Activated T-helper 17 cell treated with anti-CD3 and anti-CD28 coated beads, Interleukin-2, amount 50 U/mL, for 72 hours (primary cell): ENCODE data around the gene LRRC4C. TPM values are rescaled to one million over a fixed set of nuclear protein-coding genes. Genes with fewer than 3 reads are reported as not detected.

Experiments used
- ATAC-seq: fragments of 150-1000 bp; cut with Tn5 transposase; replicated peaks from 2 replicates; pipeline ENCODE4 v1.10.0; 2021; ENCODE audit warnings: mild to moderate bottlenecking, moderate library complexity
- H3K27ac Mint-ChIP-seq: one replicate; pipeline ENCODE4 v1.8.0; 2022; ENCODE audit warnings: mixed read lengths
- H3K27me3 Mint-ChIP-seq: one replicate; pipeline ENCODE4 v1.8.0; 2022; ENCODE audit warnings: mixed read lengths
- H3K36me3 Mint-ChIP-seq: one replicate; pipeline ENCODE4 v1.8.0; 2022; ENCODE audit warnings: low read depth, mild to moderate bottlenecking, mixed read lengths
- H3K4me1 Mint-ChIP-seq: one replicate; pipeline ENCODE4 v1.8.0; 2022; ENCODE audit warnings: mixed read lengths
- H3K4me3 Mint-ChIP-seq: one replicate; pipeline ENCODE4 v1.8.0; 2022; ENCODE audit warnings: mild to moderate bottlenecking, mixed read lengths
- H3K9me3 Mint-ChIP-seq: one replicate; pipeline ENCODE4 v1.8.0; 2022; ENCODE audit warnings: mixed read lengths
- total RNA-seq, 2 donors: library from RNA; stranded (reverse); gene quantifications; one replicate each; pipeline ENCODE4 v1.2.3, GENCODE V29; 2022

The LRRC4C gene
- total RNA-seq, 2 donors from 2014 or later: not detected

DNA sequence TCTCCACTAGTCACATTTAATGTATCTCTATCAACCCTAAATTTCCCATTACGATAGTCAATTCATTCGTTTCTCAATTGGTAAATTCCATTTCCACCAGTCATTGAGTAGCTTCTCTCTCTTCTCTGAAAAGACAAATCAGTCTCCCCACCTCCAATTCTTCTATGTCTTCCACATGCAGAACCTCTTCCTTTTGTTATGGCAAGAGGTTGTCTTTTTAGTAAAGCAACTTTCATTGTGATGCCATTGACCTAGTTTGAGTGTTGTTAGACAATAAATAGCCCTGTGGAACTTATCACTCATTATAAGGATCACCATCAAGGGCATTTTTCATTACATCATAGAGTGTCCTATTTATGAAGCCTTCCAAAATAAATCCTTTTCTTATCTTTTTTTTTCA, 340.9 kb downstream of the LRRC4C start:
- Mint-ChIP-seq H3K4me3 (no peak overlapping the region), H3K27me3 (no peaks in the 10 kb centered on the region), H3K27ac (no peak overlapping the region), H3K36me3 (no peaks in the 10 kb centered on the region), H3K9me3 (peaks cover 5% of the 10 kb centered on the region), H3K4me1 (no peaks in the 10 kb centered on the region)
- no peak for ATAC-seq

DNA sequence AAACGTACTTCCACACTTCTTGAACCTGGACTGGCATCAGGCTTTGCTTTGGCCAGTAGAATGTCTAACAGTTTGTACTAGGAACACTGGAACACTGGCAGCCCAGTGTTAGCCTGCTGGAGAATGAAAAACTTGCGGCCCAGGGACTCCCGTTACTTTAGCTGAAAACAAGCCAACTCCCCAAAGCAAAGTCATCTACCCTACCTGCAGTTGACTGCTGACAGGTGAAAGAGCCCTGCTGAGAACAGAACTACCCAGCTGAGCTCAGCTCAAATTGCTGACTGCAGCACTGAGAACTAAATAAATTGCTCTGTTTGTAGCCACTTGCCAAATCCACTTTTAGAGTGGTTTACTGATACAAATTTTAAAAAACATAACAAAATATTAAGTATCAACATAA, 342.5 kb downstream of the LRRC4C start:
- H3K27ac Mint-ChIP-seq: no peak overlapping the region
- no peak overlapping the region for H3K4me3 Mint-ChIP-seq
- H3K36me3 Mint-ChIP-seq: no peaks in the 10 kb centered on the region
- H3K4me1 Mint-ChIP-seq: no peaks in the 10 kb centered on the region
- ATAC-seq: no peak
- peaks cover 13% of the 10 kb centered on the region for H3K9me3 Mint-ChIP-seq
- H3K27me3 Mint-ChIP-seq: no peaks in the 10 kb centered on the region

DNA sequence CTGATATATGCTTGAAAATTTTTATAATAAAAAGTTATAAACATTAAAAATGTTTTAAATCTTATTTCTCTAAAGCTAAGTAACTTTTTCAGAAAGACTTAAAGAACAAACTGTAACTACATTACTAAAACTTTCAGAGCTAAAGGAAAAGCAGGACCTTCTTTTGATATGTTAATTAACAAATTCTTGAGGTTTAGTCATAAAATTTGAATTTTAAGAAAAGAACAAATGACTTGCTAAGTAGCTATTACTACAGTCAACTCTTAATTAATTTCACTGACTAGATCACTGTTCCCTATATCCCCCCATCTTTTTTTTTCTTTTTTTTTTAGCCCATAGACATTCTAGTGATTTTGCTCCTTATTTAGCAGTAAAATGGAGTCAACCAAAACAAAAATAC, 344.4 kb downstream of the LRRC4C start:
- no peak for ATAC-seq
- no peak overlapping the region for H3K27ac Mint-ChIP-seq
- H3K36me3 Mint-ChIP-seq: no peaks in the 10 kb centered on the region
- no peaks in the 10 kb centered on the region for H3K4me1 Mint-ChIP-seq
- no peak overlapping the region for H3K4me3 Mint-ChIP-seq
- H3K9me3 Mint-ChIP-seq: peaks cover 9% of the 10 kb centered on the region
- no peaks in the 10 kb centered on the region for H3K27me3 Mint-ChIP-seq

DNA sequence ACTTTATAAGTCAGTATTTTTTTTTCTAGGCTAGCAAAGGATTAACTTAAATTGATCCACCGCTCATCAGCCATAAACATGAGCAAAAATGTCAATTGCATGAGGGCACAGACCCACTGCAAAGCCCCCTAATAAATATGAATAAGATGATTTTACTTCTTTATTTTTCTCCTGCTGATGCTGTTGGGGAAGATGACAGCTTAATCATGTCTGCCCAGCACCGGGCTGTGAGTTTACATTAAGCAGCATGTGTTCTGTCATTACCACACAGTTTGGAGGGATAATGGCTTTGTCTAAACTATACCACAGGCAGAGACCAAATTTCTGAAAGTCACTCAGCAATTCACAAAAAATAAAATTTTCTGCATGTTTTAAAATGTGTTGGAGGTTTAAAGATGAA, 346.3 kb downstream of the LRRC4C start:
- no peaks in the 10 kb centered on the region for H3K4me1 Mint-ChIP-seq
- H3K27me3 Mint-ChIP-seq: no peaks in the 10 kb centered on the region
- ATAC-seq: no peak
- H3K4me3 Mint-ChIP-seq: no peak overlapping the region
- no peaks in the 10 kb centered on the region for H3K36me3 Mint-ChIP-seq
- H3K9me3 Mint-ChIP-seq: peaks cover 13% of the 10 kb centered on the region
- no peak overlapping the region for H3K27ac Mint-ChIP-seq

DNA sequence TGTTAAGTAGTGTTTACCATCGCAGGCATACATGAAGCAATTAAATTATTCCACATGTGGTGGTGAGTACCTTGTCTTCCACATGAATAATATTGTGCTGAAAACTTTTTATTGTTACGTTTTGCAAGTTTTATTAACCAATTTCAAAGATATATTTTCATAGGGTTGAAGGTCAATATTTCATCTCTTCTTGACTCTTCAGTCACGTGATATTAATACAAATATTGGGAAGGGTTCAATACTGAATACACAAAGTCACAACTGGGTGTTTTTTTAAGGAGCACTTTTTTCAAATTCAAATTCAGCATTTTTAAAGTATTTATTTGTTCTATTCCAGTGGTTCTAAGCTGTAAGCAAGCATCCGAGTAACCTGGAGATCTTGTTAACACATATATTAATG, 348.9 kb downstream of the LRRC4C start:
- Mint-ChIP-seq H3K27me3 (no peaks in the 10 kb centered on the region), H3K4me1 (no peaks in the 10 kb centered on the region), H3K36me3 (no peaks in the 10 kb centered on the region), H3K4me3 (no peak overlapping the region), H3K27ac (no peak overlapping the region), H3K9me3 (peaks cover 14% of the 10 kb centered on the region)
- no peak for ATAC-seq

DNA sequence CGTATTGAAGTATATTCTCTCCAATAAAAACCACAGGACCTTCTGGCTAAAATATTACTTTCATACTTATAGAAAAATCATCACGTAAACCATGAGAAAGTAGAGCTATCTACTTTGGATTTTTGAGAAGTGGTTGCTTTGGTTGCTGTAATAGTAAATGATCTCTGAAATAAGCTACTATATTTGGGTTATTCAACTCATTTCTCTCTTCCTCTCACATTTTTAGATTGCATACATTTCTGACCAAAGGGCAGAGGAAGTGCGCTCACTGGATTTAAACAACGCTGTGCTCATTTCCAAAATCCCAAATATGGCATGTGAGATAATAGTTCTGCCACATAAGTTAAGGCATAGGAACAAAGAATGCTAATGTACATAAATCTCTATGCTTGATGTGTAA, 357.0 kb downstream of the LRRC4C start:
- no peak overlapping the region for H3K27ac Mint-ChIP-seq
- ATAC-seq: no peak
- H3K9me3 Mint-ChIP-seq: peaks cover 21% of the 10 kb centered on the region
- H3K36me3 Mint-ChIP-seq: no peaks in the 10 kb centered on the region
- H3K4me1 Mint-ChIP-seq: no peaks in the 10 kb centered on the region
- no peak overlapping the region for H3K4me3 Mint-ChIP-seq
- H3K27me3 Mint-ChIP-seq: no peaks in the 10 kb centered on the region

DNA sequence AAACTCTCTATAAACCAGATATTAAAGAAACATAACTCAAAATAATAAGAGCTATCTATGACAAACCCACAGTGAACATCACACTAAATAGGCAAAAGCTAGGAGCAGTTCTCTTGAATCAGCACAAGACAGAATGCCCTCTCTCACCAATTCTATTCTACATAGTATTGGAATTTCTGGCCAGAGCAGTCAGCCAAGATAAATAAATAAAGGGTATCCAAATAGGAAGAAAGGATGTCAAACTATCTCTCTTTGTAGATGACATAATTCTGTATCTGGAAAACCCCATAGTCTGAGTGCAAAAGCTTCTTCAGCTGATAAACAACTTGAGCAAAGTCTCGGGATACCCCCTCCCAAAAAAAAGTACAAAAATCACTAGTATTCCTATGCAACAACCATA, 359.8 kb downstream of the LRRC4C start:
- ATAC-seq: no peak
- no peaks in the 10 kb centered on the region for H3K4me1 Mint-ChIP-seq
- no peaks in the 10 kb centered on the region for H3K27me3 Mint-ChIP-seq
- peaks cover 30% of the 10 kb centered on the region for H3K9me3 Mint-ChIP-seq
- no peak overlapping the region for H3K4me3 Mint-ChIP-seq
- no peaks in the 10 kb centered on the region for H3K36me3 Mint-ChIP-seq
- H3K27ac Mint-ChIP-seq: no peak overlapping the region

DNA sequence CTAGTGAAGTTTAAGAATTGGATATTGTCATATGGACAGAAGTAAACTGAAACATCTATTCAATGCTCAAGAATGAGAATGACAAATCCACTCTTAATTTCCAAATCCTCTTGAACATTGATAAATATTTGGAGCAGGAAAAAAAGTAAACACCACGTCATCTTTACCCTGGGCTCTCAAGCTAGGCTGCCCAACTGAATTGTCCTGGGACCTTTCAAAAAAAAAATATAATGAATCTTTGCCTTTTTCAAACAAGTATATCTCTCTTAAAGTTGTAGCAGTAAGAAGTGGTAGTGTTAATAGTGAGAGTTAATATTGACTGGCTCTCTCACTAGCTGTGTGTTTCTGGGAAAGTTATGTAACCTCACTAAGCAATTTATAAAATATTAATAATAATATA, 374.3 kb downstream of the LRRC4C start:
- ATAC-seq: no peak
- H3K9me3 Mint-ChIP-seq: peaks cover 7% of the 10 kb centered on the region

DNA sequence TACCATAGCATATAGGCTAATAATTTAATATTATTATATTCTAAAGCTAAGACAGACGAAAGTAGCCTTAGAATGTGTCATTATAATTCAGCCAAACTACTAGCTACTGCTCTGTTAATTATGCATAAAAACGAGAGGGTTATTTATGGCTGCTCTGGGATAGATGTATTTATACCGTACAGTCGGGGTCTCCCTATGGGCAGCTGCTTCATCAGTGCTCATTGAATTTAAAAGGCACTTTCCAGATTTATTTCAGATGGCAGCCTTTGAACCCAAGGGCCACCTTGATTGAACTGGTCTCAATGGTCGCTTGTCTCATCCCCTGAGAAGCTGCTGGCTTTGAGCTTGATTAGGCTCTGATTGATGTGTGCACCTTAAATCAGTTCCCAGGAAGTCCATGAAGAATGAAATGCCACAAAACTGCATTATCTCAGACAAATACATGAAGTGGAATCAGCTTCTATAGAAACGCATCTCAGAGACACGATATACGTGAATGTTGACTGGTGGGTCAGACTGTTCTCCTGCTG, 377.6 kb downstream of the LRRC4C start:
- no peak for ATAC-seq
- Mint-ChIP-seq H3K4me1 (no peaks in the 10 kb centered on the region), H3K9me3 (peaks cover 18% of the 10 kb centered on the region), H3K27ac (no peak overlapping the region), H3K4me3 (no peak overlapping the region), H3K36me3 (no peaks in the 10 kb centered on the region), H3K27me3 (no peaks in the 10 kb centered on the region)

More for the DNA sequence above, 374.3 kb downstream of the LRRC4C start:
- Mint-ChIP-seq H3K4me3 (no peak overlapping the region), H3K27me3 (no peaks in the 10 kb centered on the region), H3K36me3 (no peaks in the 10 kb centered on the region), H3K4me1 (no peaks in the 10 kb centered on the region), H3K27ac (no peak overlapping the region)

DNA sequence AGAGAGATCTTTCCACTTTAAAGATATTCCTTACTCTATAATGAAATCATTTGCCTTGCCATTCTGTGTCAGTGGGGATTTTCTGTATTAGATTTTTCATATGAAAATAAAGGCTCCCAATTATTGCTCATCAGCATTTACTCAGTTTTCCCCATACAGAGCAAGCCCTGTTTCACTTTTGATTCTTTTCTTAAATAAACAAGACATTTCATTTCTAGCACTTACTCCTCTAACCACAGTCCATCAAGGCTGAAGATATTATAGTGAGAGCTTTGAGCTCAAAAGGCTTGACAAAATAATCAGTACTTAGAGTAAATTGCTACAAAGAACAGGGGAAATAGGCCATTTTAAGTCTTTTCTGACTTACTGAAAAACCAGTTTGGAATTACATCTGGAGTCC, 385.1 kb downstream of the LRRC4C start:
- Mint-ChIP-seq H3K4me3 (no peak overlapping the region), H3K27ac (no peak overlapping the region), H3K9me3 (peaks cover 28% of the 10 kb centered on the region), H3K4me1 (no peaks in the 10 kb centered on the region), H3K27me3 (no peaks in the 10 kb centered on the region), H3K36me3 (no peaks in the 10 kb centered on the region)
- no peak for ATAC-seq

DNA sequence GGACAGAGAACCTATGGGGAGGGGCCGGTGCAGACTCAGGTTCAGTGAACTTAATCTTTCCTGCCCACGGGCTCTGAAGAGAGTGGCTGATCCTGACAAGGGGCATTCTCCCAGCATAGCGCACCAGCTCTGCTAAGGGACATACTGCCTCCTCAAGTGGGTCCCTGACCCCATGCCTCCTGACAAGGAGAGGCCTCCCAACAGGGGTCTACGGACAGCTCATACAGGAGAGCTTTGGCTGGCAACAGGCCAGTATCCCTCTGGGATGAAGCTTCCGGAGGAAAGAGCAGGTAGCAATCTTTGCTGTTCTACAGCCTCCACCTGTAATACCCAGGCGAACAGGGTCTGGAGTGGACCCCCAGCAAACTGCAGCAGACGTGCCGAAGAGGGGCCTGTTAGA, 394.0 kb downstream of the LRRC4C start:
- Mint-ChIP-seq H3K4me1 (no peaks in the 10 kb centered on the region), H3K27me3 (no peaks in the 10 kb centered on the region), H3K27ac (no peak overlapping the region), H3K4me3 (no peak overlapping the region), H3K36me3 (no peaks in the 10 kb centered on the region), H3K9me3 (peaks cover 30% of the 10 kb centered on the region)
- ATAC-seq: no peak

DNA sequence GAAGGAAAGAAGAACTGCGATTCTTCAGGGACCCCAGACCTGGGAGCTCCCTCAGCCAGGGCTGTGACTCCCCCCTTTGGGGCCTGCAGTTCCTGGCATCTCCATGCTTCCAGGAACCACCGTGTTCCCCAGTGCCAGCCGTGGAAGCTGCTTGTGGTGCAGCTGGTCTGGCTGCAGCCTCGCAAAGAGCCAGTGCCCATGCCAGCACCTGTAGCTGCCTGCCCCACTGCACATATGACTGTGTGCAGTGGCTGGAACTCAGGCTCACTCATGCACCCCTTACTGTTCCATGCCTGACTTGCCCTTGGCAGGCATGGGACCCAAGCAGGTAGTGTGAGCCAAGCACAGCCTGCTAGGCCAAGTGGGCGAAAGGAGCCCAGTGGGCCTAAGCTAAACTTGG, 401.3 kb downstream of the LRRC4C start:
- Mint-ChIP-seq H3K4me3 (no peak overlapping the region), H3K4me1 (no peaks in the 10 kb centered on the region), H3K27me3 (no peaks in the 10 kb centered on the region), H3K36me3 (no peaks in the 10 kb centered on the region), H3K27ac (no peak overlapping the region), H3K9me3 (peaks cover 10% of the 10 kb centered on the region)
- no peak for ATAC-seq

DNA sequence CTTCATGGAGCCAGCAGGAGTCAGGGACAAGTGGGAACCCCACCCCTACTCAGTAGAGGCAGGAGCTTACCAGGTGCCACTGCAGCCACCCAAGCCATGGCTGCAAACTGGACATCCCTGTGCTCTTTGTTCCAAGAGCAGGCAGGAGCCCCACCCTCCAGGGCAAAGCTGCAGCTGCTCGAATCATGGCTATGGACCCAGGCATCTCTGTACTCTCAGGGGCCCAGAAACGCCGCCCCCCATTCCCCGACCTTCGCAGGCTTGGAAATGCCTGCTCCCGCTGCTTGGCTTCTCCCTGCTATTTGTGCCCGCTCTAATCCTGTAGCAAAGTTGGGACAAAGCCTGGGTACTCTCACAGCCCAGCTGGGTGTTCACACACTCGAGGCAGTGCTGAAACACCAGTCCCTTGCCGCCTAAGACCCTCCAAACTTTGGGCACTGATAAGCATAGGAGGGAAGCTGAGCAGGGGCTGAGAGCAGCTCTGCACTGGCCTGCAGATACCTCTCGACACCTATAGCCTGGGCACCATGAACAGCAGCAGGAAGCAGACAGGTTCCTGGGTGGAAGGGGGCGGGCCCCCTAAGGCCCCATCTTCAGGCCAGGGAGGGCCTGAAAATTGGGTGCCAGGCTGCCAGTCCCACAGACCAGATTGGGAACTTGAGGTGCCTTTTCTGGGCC, 402.4 kb downstream of the LRRC4C start:
- Mint-ChIP-seq H3K27ac (no peak overlapping the region), H3K27me3 (no peaks in the 10 kb centered on the region), H3K4me3 (no peak overlapping the region), H3K9me3 (peaks cover 6% of the 10 kb centered on the region), H3K36me3 (no peaks in the 10 kb centered on the region), H3K4me1 (no peaks in the 10 kb centered on the region)
- no peak for ATAC-seq

DNA sequence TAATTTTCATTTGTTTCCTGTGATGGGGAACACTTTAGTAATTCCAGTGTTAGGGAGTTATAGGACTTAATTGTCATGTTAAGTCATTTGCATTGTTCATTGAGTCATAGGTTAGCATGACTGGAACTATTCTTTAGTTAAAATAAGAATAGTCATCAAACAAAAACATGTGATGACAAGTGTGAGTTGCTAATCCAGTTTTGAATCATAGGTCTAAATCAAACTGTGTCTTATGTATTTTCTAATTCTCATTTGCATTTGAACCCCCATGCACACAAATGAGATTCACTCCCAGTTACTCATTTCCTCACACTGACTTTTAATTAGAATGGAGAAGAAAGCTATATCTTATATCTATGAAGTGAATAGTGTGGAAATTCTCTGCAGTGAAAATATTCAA, 405.6 kb downstream of the LRRC4C start:
- no peak overlapping the region for H3K27ac Mint-ChIP-seq
- peaks cover 15% of the 10 kb centered on the region for H3K9me3 Mint-ChIP-seq
- H3K27me3 Mint-ChIP-seq: no peaks in the 10 kb centered on the region
- ATAC-seq: no peak
- H3K36me3 Mint-ChIP-seq: no peaks in the 10 kb centered on the region
- H3K4me1 Mint-ChIP-seq: no peaks in the 10 kb centered on the region
- H3K4me3 Mint-ChIP-seq: no peak overlapping the region

DNA sequence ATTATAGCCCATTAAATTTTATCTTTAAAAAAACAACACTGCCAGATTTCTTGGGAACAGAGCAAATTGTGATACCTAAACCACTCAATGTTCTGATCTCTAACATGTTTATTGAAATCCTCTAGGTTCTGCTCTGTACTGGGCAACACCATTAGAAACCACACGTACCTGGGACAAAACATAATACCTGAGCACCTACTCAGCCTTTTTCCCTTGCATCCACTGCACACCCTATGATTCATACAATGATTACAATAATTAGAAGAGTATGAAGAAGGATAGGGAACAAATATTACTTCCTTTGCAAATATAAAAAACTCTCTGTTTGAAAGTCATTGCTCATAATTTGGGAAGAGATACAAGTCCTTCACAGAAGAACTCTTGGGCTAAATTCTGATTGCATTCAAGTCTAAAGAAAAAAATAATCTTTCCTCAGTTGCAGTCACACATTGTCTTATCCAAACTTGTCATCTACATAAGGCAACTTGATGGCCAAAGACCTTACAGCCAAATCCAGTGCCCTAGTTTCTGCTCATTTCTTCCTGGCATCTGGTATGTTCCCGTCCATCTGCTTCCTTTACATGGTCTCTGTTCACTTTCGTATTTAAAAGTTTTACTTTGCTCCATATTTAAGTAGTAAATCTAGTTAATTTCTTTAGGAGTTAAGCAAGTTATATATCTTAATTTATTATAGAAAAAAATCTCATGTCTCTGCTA, 407.4 kb downstream of the LRRC4C start:
- H3K27me3 Mint-ChIP-seq: no peaks in the 10 kb centered on the region
- H3K4me1 Mint-ChIP-seq: no peaks in the 10 kb centered on the region
- no peak overlapping the region for H3K27ac Mint-ChIP-seq
- peaks cover 15% of the 10 kb centered on the region for H3K9me3 Mint-ChIP-seq
- H3K4me3 Mint-ChIP-seq: no peak overlapping the region
- no peak for ATAC-seq
- no peaks in the 10 kb centered on the region for H3K36me3 Mint-ChIP-seq
